Uterus (tissue), 2 donors: ENCODE data around the gene EEF1E1.
A peak's percentile ranks its signal among the peaks of the same experiment; 100 is the strongest.

ENCODE experiments used
- CTCF ChIP-seq, 4 experiments: fragments of 200-600 bp in 2 of 4; fragments of 450-650 bp in 2 of 4; sonication (generic) in 2 of 4; IDR thresholded peaks; one replicate each; pipeline ENCODE4 v1.5.1; 2016 to 2019; ENCODE audit warnings: antibody characterized with exemption in 4 of 4, mild to moderate bottlenecking in 2 of 4, moderate library complexity in 1 of 4
- POLR2A ChIP-seq, 2 donors: fragments of 450-650 bp; IDR thresholded peaks; one replicate each; pipeline ENCODE4 v1.6.1; 2016; ENCODE audit warnings: antibody characterized with exemption in 2 of 2, mild to moderate bottlenecking in 1 of 2, moderate library complexity in 1 of 2

DNA sequence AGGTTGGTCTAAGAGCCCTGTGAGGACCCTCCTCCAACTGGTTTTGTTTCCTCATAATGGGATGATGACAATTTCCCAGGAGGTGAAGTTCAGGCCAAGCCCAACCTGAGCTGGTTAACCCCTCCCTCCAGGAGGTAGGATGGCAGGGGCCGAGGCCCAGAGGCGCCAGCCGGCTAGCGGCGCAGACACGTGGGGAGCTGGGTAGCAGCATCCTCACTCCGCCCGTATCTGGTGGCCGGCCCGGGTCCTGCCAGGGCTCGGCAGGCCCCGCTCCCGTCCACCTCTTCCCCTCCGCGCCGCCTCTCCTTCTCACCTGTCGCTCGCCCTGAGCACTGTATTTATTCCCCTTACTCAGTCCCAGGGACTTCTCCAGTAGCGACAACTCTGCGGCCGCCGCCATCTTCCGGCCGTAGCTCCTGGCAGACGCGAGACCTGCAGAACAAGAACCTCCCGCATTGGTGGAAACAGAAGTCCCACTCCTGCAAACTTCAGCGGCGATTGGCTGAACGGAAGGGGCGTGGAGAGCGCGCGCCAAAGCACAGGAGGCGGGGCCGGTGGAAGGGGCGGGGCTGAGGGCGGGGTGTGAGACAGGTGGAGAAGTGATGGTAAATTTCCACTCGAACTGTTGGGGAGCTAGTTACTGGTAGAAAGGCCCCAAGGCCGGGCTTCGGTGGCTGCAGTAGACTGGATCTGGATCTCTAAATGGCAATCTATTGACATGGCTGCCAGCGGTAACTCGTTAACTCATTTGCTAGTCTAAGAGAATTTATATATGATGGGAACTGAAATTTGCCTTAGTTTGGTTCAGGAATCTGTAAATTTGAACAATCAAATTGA lies at the start of gene EEF1E1:
- TF ChIP-seq CTCF (IDR thresholded peaks at IDR 0.05) (peak in 1 of 4 experiments; percentile 21), POLR2A (IDR thresholded peaks at IDR 0.05) (peak in 1 of 2 donors; percentile 34)
